ENCODE results near the gene LURAP1L.

Gene LURAP1L

GRCh38 chr9:12813960-12814876 is 39.4 kb downstream of the LURAP1L start:
- no peak for DNase-seq

DNA sequence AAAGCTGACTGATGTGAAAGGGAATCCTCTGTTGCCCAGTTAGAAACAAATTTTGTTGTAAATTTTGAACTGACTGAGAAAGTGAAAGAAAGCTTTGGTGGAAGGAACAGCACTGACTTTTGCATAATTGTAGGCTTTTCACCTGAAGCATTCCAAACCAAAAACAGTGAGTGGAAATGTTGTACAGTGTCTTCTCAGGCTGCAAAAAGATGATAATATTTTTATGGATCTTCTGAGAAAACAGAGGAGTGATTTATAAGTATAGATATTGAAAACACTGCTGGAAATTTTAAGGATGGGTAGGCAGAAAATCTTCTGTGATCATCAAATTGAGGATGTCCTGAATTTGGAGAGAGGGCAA is 40.0 kb downstream of the LURAP1L start:
- no peak for DNase-seq

- DNase-seq: no peak
These were observed 41.1 kb downstream of the LURAP1L start for GRCh38 chr9:12815888-12816287.

- DNase-seq: no peak
These were observed 41.9 kb downstream of the LURAP1L start for GRCh38 chr9:12816656-12817101.

DNA sequence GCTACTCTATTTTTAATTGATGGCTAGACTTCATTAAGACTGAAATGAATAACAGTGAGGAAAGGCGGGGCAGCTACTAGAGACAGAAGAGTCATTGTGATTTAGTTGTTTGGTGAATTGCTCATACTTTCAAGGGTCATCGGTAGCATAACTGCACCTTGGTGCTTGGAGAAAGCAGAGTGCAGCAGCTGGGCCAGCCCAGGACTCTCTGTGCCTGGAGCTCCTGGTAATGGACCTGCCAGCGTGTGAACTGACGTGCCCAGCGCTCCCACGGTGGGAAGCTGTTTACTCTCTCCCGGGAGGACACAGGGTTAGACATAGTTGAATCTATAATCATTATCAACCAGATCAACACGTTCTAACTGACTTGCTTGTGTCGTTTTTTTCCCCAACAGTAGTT is 42.9 kb downstream of the LURAP1L start:
- no peak for DNase-seq

GRCh38 chr9:12818431-12819000 is 43.7 kb downstream of the LURAP1L start:
- no peak for DNase-seq

GRCh38 chr9:12819436-12820185 is 44.8 kb downstream of the LURAP1L start:
- DNase-seq: no peak

DNA sequence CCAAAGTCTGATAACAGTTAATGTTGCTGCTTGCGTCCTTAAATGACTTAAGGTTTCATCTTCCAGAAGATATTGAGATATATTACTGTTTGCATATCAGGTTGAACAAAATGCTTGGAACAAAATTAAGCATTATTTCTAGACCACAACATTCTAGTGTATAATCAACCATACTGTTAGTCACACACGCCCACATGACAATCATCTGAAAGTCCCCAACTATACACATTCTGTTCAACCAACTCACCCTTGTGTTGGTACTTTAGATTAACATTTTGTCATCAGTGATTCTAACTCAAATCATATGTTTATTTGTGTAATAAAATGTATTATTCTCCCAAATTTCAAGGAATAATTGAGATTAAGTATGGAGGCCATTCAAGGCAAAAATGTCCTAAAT is 47.3 kb downstream of the LURAP1L start:
- no peak for DNase-seq

- no peak for DNase-seq
These were observed 52.2 kb downstream of the LURAP1L start for GRCh38 chr9:12826924-12827565.

- DNase-seq: no peak
These were observed 58.9 kb downstream of the LURAP1L start for GRCh38 chr9:12833701-12834100.

DNA sequence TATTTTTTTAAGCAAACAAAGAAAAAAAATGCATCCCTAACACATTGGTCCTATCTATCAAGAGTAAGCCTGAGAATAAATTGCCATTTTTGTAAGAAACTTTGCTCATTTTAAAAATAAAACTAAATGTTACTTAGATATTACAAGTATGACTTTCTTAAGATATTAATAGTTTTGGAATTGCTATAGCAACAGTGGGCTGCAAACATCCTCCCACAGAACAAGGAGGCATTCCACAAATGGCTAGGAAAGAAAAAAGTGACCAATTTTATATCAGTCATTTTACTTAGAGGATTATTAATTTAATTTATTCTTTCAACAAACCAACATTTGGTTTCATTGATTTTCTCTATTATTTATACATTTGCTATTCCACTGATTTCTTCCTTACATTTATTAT is 63.7 kb downstream of the LURAP1L start:
- no peak for DNase-seq

DNA sequence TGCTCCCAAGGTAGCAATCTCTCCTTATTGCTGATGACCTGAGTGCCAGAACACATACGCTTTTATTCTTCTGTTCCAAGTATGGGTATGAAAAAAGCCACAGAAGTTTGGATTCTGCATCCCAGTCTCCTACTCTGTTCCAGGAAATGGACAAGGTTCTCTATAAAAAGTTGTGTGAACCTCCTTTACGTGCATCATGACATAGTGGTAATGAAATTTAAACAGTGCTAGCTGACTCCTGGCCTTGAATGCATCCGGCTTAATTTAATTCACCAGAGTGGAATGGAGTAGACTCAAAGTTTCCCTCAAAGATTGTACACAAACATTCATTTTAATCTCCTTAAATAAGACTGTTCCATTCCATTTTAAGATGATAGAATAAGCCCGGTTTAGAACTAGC is 68.9 kb downstream of the LURAP1L start:
- DNase-seq: no peak

GRCh38 chr9:12846035-12846434 is 71.2 kb downstream of the LURAP1L start:
- no peak for DNase-seq

GRCh38 chr9:12847561-12847960 is 72.7 kb downstream of the LURAP1L start:
- DNase-seq: no peak

DNA sequence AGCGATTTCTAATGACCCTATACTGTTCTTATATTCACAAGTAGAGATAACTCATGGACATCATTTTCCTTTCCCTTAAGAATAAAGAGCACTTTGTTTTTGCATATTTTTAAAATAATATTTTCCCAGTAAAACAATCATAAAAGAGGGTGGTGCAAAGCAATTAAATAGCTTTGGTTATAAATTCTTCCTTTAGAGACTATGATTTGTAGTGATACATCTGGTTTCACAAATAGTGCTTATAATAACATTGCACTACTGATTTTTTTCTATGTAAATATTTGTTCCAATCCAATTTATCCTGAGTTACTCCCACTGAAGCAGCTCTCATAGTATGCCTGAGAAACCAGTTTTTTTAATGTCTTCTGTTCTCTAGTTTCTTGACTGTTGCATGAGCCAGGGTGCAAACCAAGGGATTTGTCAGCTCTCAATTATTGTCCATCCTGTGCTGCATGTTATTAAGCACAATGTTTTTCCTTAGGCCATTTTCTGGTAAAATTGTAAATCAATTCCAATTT is 74.7 kb downstream of the LURAP1L start:
- no peak for DNase-seq

GRCh38 chr9:12851341-12852090 is 76.7 kb downstream of the LURAP1L start:
- no peak for DNase-seq

DNA sequence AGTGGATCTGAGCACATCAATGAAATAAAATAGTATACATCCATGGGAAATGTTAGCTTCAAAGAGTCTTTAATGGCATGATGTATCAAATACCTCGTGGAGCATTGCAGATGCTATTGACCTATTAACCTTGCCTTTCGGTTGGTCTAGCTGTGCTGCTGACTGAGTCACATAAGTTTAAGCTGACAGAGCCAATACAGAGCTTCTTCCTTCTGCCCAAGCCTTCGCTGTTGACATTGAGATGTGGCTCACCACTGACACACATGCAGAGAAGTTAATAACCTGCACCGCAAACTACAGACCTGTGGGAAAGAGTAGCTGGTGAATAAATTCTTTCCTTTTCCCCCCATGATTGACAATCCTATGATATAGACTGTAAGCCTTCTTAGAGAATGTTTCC is 78.2 kb downstream of the LURAP1L start:
- DNase-seq: no peak

DNA sequence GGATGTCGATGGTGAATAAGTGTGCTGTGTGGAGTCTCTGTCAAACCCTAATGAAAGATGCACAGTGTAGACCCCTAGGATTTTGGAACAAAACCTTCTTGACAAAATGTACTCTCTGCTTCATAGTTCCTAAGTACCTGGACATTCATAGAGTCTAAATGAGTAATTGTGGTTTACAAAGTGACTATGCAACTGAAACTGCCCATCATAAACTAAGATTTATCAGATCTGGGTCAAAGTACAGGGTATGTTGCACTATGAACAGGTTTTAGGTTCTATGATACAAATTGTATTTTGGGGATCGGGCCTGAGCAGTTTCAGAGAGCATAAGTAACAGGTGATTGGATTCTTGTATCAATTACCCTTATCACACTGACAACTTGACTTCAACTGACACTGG is 79.4 kb downstream of the LURAP1L start:
- DNase-seq: no peak

DNA sequence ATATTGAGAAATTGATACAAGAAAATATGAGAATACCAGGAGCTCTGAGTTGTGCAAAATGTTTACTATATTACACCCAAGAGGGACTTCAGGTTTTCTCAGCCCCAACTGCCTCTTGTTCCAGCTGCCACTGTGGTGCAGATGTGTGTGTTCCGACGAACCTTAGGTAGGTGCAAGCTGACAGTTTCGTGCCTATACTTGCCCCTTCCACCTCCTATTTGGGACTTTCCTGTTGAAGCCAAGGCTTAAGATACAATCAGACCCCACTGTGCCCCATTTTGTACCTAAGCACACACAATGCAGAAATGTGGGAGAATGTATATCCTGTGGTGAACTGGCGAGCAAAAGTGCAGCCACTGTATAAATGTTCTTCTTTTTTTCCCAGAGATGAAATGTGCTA is 80.2 kb downstream of the LURAP1L start:
- no peak for DNase-seq

GRCh38 chr9:12856603-12857002 is 81.8 kb downstream of the LURAP1L start:
- DNase-seq: no peak

- DNase-seq: no peak
These were observed 85.0 kb downstream of the LURAP1L start for GRCh38 chr9:12859704-12860251.

- no peak for DNase-seq
These were observed 86.2 kb downstream of the LURAP1L start for GRCh38 chr9:12860998-12861397.

Measured in activated gamma-delta T cell treated with Interleukin-2 at 50 U/mL for 16 hours (primary cell).